Activated CD8-positive, alpha-beta T cell treated with anti-CD3 and anti-CD28 coated beads, Interleukin-2, amount 10 ng/mL, durations not matched to agents 7 days and 5 days (primary cell): ENCODE data around the gene ETNK1. TPM values are rescaled to one million over a fixed set of nuclear protein-coding genes. Genes with fewer than 3 reads are reported as not detected.
"Not testable (repeated sequence)": the region's sequence is repeated elsewhere in the genome, so short reads cannot be mapped to it uniquely, and the experiment has no call there.

ENCODE experiments used
- ATAC-seq: fragments of 150-1000 bp; cut with Tn5 transposase; one replicate; pipeline ENCODE4 v1.10.0; 2021; ENCODE audit warnings: moderate library complexity
- CTCF ChIA-PET: fragments of 350-600 bp; sonication (Branson Sonifier 250); formaldehyde crosslinking; loops from one replicate; lab custom pipeline; 2021; ENCODE audit warnings: antibody characterized with exemption; lab: Charles Lee
- POLR2A ChIA-PET: fragments of 350-600 bp; sonication (Branson Sonifier 250); formaldehyde crosslinking; loops from one replicate; lab custom pipeline; 2021; ENCODE audit warnings: antibody characterized with exemption; lab: Charles Lee
- DNase-seq: peaks from one replicate; pipeline ENCODE4 v3.0.0-alpha.2; 2020
- H3K27ac Mint-ChIP-seq: one replicate; pipeline ENCODE4 v1.8.0; 2021; ENCODE audit warnings: mild to moderate bottlenecking, mixed read lengths
- H3K27me3 Mint-ChIP-seq: one replicate; pipeline ENCODE4 v1.8.0; 2021; ENCODE audit warnings: low read depth, mixed read lengths
- H3K36me3 Mint-ChIP-seq: one replicate; pipeline ENCODE4 v1.8.0; 2021; ENCODE audit warnings: low read depth, mixed read lengths
- H3K4me1 Mint-ChIP-seq: one replicate; pipeline ENCODE4 v1.8.0; 2021; ENCODE audit warnings: low read depth, mixed read lengths
- H3K4me3 Mint-ChIP-seq: one replicate; pipeline ENCODE4 v1.8.0; 2021; ENCODE audit warnings: mild to moderate bottlenecking, mixed read lengths
- H3K9me3 Mint-ChIP-seq: one replicate; pipeline ENCODE4 v1.8.0; 2022; ENCODE audit warnings: mixed read lengths; ENCODE audit not compliant: insufficient read depth
- total RNA-seq, 2 experiments: library from RNA; stranded (reverse); gene quantifications; one replicate each; pipeline ENCODE4 v1.2.3, GENCODE V29; 2021

ETNK1 gene
- total RNA-seq = 10 to 100 TPM; 68.6 to 69.4 TPM

- CTCF ChIA-PET = interaction anchor here (0.8 to 1.3 kb wide), 4 partner anchors 10 to 96 kb away, joined by 3 to 4 read pairs (median 3); no protein-coding TSS in a partner anchor
- peak within 1 kb of the TSS; percentile 88 for H3K4me3 Mint-ChIP-seq
- H3K27me3 Mint-ChIP-seq = peaks cover 10% of the 10 kb centered on the region
- H3K27ac Mint-ChIP-seq = peak within 1 kb of the TSS; percentile 87
- H3K9me3 Mint-ChIP-seq = no peaks in the 10 kb centered on the region
- ATAC-seq (peak; percentile 98), DNase-seq (peak; percentile 88)
- H3K4me1 Mint-ChIP-seq = peaks cover 30% of the 10 kb centered on the region
- peaks cover 10% of the 10 kb centered on the region for H3K36me3 Mint-ChIP-seq
- POLR2A ChIA-PET = interaction anchor here (0.6 to 2.1 kb wide), 4 partner anchors 11 to 80 kb away, joined by 3 to 24 read pairs (median 4); partner anchors contain the start of gene C2CD5
Observed at GRCh38 chr12:22624870-22625761, at the start of gene ETNK1. ETNK1 (plus strand) TSS chr12:22625171; CDS start chr12:22625431, 260 bp downstream.

GRCh38 chr12:22576065-22576464 lies 48.9 kb upstream of the ETNK1 start:
- DNase-seq = no peak
- no peak for ATAC-seq
- H3K36me3 Mint-ChIP-seq = no peaks in the 10 kb centered on the region
- POLR2A ChIA-PET = no interaction called here
- no peak overlapping the region for H3K4me3 Mint-ChIP-seq
- H3K27me3 Mint-ChIP-seq = peaks cover 2% of the 10 kb centered on the region
- H3K4me1 Mint-ChIP-seq = no peaks in the 10 kb centered on the region
- CTCF ChIA-PET = no interaction called here
- no peaks in the 10 kb centered on the region for H3K9me3 Mint-ChIP-seq
- H3K27ac Mint-ChIP-seq = no peak overlapping the region

- no peak overlapping the region for H3K4me3 Mint-ChIP-seq
- ChIA-PET CTCF (no interaction called here), POLR2A (no interaction called here)
- no peaks in the 10 kb centered on the region for H3K4me1 Mint-ChIP-seq
- H3K36me3 Mint-ChIP-seq = no peaks in the 10 kb centered on the region
- peaks cover 2% of the 10 kb centered on the region for H3K27me3 Mint-ChIP-seq
- no peak overlapping the region for H3K27ac Mint-ChIP-seq
- ATAC-seq (no peak), DNase-seq (no peak)
- no peaks in the 10 kb centered on the region for H3K9me3 Mint-ChIP-seq
Observed at GRCh38 chr12:22576473-22576872, 48.5 kb upstream of the ETNK1 start.

GRCh38 chr12:22577667-22578066 lies 47.3 kb upstream of the ETNK1 start:
- H3K36me3 Mint-ChIP-seq = no peaks in the 10 kb centered on the region
- no peaks in the 10 kb centered on the region for H3K9me3 Mint-ChIP-seq
- H3K4me1 Mint-ChIP-seq = no peaks in the 10 kb centered on the region
- H3K4me3 Mint-ChIP-seq = no peak overlapping the region
- CTCF ChIA-PET = interaction anchor here (0.7 kb wide), 1 partner anchor 97 kb away, joined by 3 read pairs; no protein-coding TSS in a partner anchor
- POLR2A ChIA-PET = interaction anchor here (0.6 kb wide), 1 partner anchor 10 kb away, joined by 3 read pairs; no protein-coding TSS in a partner anchor
- H3K27me3 Mint-ChIP-seq = peaks cover 2% of the 10 kb centered on the region
- no peak for DNase-seq
- no peak overlapping the region for H3K27ac Mint-ChIP-seq
- ATAC-seq = no peak

GRCh38 chr12:22578328-22578727 lies 46.6 kb upstream of the ETNK1 start:
- ChIA-PET CTCF (interaction anchor here (0.7 kb wide), 1 partner anchor 98 kb away, joined by 3 read pairs; no protein-coding TSS in a partner anchor), POLR2A (no interaction called here)
- H3K4me3 Mint-ChIP-seq = no peak overlapping the region
- H3K27me3 Mint-ChIP-seq = peaks cover 2% of the 10 kb centered on the region
- no peak for ATAC-seq
- no peaks in the 10 kb centered on the region for H3K4me1 Mint-ChIP-seq
- H3K9me3 Mint-ChIP-seq = no peaks in the 10 kb centered on the region
- no peak for DNase-seq
- no peak overlapping the region for H3K27ac Mint-ChIP-seq
- H3K36me3 Mint-ChIP-seq = no peaks in the 10 kb centered on the region

- no peak for ATAC-seq
- DNase-seq = no peak
- no peaks in the 10 kb centered on the region for H3K36me3 Mint-ChIP-seq
- peaks cover 2% of the 10 kb centered on the region for H3K27me3 Mint-ChIP-seq
- ChIA-PET POLR2A (no interaction called here), CTCF (no interaction called here)
- no peaks in the 10 kb centered on the region for H3K9me3 Mint-ChIP-seq
- H3K4me3 Mint-ChIP-seq = no peak overlapping the region
- no peaks in the 10 kb centered on the region for H3K4me1 Mint-ChIP-seq
- H3K27ac Mint-ChIP-seq = no peak overlapping the region
Observed at GRCh38 chr12:22588817-22589216, 36.2 kb upstream of the ETNK1 start.

- H3K4me3 Mint-ChIP-seq = no peak overlapping the region
- CTCF ChIA-PET = no interaction called here
- no peak for DNase-seq
Observed at GRCh38 chr12:22593864-22594263, 31.1 kb upstream of the ETNK1 start.

GRCh38 chr12:22597539-22597938 lies 27.4 kb upstream of the ETNK1 start:
- H3K4me3 Mint-ChIP-seq, CTCF ChIA-PET, POLR2A ChIA-PET, ATAC-seq, H3K36me3 Mint-ChIP-seq, H3K27ac Mint-ChIP-seq, DNase-seq, H3K27me3 Mint-ChIP-seq, H3K4me1 Mint-ChIP-seq, H3K9me3 Mint-ChIP-seq: not testable (repeated sequence)

More at GRCh38 chr12:22593864-22594263, 31.1 kb upstream of the ETNK1 start:
- Mint-ChIP-seq H3K27ac (no peak overlapping the region), H3K36me3 (no peaks in the 10 kb centered on the region), H3K9me3 (no peaks in the 10 kb centered on the region), H3K4me1 (peaks cover 2% of the 10 kb centered on the region), H3K27me3 (no peaks in the 10 kb centered on the region)
- ATAC-seq = no peak
- POLR2A ChIA-PET = no interaction called here

- CTCF ChIA-PET = no interaction called here
- Mint-ChIP-seq H3K9me3 (no peaks in the 10 kb centered on the region), H3K4me3 (no peak overlapping the region), H3K27me3 (no peaks in the 10 kb centered on the region), H3K27ac (no peak overlapping the region), H3K4me1 (peaks cover 2% of the 10 kb centered on the region), H3K36me3 (no peaks in the 10 kb centered on the region)
- ATAC-seq (no peak), DNase-seq (no peak)
- POLR2A ChIA-PET = no interaction called here
Observed at GRCh38 chr12:22598141-22598762, 26.7 kb upstream of the ETNK1 start.

- Mint-ChIP-seq H3K36me3 (no peaks in the 10 kb centered on the region), H3K27me3 (peaks cover 3% of the 10 kb centered on the region), H3K4me3 (no peak overlapping the region), H3K27ac (no peak overlapping the region), H3K9me3 (no peaks in the 10 kb centered on the region), H3K4me1 (peaks cover 2% of the 10 kb centered on the region)
- CTCF ChIA-PET = no interaction called here
- POLR2A ChIA-PET = no interaction called here
- ATAC-seq = no peak
- no peak for DNase-seq
Observed at GRCh38 chr12:22598763-22599161, 26.2 kb upstream of the ETNK1 start.

- DNase-seq = no peak
- peaks cover 2% of the 10 kb centered on the region for H3K4me1 Mint-ChIP-seq
- H3K27me3 Mint-ChIP-seq = peaks cover 3% of the 10 kb centered on the region
- no peaks in the 10 kb centered on the region for H3K36me3 Mint-ChIP-seq
- no peaks in the 10 kb centered on the region for H3K9me3 Mint-ChIP-seq
- no peak overlapping the region for H3K4me3 Mint-ChIP-seq
- ChIA-PET CTCF (no interaction called here), POLR2A (no interaction called here)
- H3K27ac Mint-ChIP-seq = no peak overlapping the region
- no peak for ATAC-seq
Observed at GRCh38 chr12:22600181-22600580, 24.8 kb upstream of the ETNK1 start.

- no peaks in the 10 kb centered on the region for H3K27me3 Mint-ChIP-seq
- ATAC-seq (no peak), DNase-seq (no peak)
- H3K9me3 Mint-ChIP-seq = peaks cover 16% of the 10 kb centered on the region
- H3K4me3 Mint-ChIP-seq = no peak overlapping the region
- H3K4me1 Mint-ChIP-seq = no peaks in the 10 kb centered on the region
- H3K36me3 Mint-ChIP-seq = peaks cover 4% of the 10 kb centered on the region
- POLR2A ChIA-PET = no interaction called here
- no peak overlapping the region for H3K27ac Mint-ChIP-seq
- CTCF ChIA-PET = no interaction called here
Observed at GRCh38 chr12:22609501-22609900, 15.5 kb upstream of the ETNK1 start.
